Mammary epithelial cell (primary cell): ENCODE measurements around the gene TCF21.

Experiments used
- EZH2 ChIP-seq: IDR thresholded peaks from 2 replicates; pipeline ENCODE4 v1.6.1; 2012; ENCODE audit warnings: low read length, inconsistent platforms, borderline replicate concordance
- TF ChIP-seq, protein P1 (sequence below), 2 donors: IDR thresholded peaks in 1 of 2; conservative IDR thresholded peaks in 1 of 2; 2 replicates each; pipeline ENCODE4 v1.5.1; 2011 to 2012; ENCODE audit warnings: inconsistent platforms in 2 of 2, low read length in 2 of 2, mild to moderate bottlenecking in 2 of 2, control low read depth in 1 of 2, low read depth in 1 of 2; ENCODE audit not compliant: insufficient read depth in 1 of 2; ENCODE audit errors: extremely low read depth in 1 of 2

DNA sequence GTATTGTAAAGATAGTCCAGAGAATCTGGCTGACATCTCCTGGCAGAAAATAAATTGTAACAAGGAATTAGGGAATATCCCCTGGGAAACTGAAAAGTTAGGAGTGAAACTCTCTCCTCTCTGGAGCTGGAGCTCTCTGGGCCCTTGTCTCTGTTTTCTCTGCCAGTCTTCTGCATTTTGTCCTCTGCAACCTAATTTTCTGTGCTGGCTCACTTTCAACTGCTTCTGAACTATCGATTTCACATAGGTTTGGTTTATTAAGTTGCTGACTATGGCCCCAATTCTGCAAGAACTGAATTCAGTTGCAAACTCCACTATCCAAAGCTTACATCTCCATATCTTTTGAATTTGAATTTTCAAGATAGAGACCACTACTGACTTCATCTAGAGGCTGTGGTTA is 9.3 kb downstream of the TCF21 start:
- TF ChIP-seq, protein P1, sequence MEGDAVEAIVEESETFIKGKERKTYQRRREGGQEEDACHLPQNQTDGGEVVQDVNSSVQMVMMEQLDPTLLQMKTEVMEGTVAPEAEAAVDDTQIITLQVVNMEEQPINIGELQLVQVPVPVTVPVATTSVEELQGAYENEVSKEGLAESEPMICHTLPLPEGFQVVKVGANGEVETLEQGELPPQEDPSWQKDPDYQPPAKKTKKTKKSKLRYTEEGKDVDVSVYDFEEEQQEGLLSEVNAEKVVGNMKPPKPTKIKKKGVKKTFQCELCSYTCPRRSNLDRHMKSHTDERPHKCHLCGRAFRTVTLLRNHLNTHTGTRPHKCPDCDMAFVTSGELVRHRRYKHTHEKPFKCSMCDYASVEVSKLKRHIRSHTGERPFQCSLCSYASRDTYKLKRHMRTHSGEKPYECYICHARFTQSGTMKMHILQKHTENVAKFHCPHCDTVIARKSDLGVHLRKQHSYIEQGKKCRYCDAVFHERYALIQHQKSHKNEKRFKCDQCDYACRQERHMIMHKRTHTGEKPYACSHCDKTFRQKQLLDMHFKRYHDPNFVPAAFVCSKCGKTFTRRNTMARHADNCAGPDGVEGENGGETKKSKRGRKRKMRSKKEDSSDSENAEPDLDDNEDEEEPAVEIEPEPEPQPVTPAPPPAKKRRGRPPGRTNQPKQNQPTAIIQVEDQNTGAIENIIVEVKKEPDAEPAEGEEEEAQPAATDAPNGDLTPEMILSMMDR (conservative IDR thresholded peaks at IDR 0.05 in 1 of 2, IDR thresholded peaks at IDR 0.05 in 1 of 2; ENCODE audit: extremely low read depth in 1 of 2, insufficient read depth in 1 of 2, low read depth in 1 of 2, low read length in 2 of 2), result no peak
- TF ChIP-seq EZH2, result no peak
